ENCODE results near the gene RPS6KA1.
"Not testable (repeated sequence)": the region's sequence is repeated elsewhere in the genome, so short reads cannot be mapped to it uniquely, and the experiment has no call there.

The RPS6KA1 gene

GRCh38 chr1:26553942-26554682 is 24.6 kb downstream of the RPS6KA1 start:
- no peak overlapping the region for H3K4me3 ChIP-seq (ENCODE audit: low read depth, low read length)

GRCh38 chr1:26554781-26555180 is 25.2 kb downstream of the RPS6KA1 start:
- H3K4me3 ChIP-seq (ENCODE audit: low read depth, low read length): no peak overlapping the region

GRCh38 chr1:26555550-26555981 is 26.0 kb downstream of the RPS6KA1 start:
- H3K4me3 ChIP-seq (ENCODE audit: low read depth, low read length): no peak overlapping the region

GRCh38 chr1:26556111-26556510 is 26.6 kb downstream of the RPS6KA1 start:
- H3K4me3 ChIP-seq (ENCODE audit: low read depth, low read length): no peak overlapping the region

GRCh38 chr1:26557008-26557407 is 27.4 kb downstream of the RPS6KA1 start:
- no peak overlapping the region for H3K4me3 ChIP-seq (ENCODE audit: low read depth, low read length)

- no peak overlapping the region for H3K4me3 ChIP-seq (ENCODE audit: low read depth, low read length)
Observed at GRCh38 chr1:26558685-26559048, 29.1 kb downstream of the RPS6KA1 start.

GRCh38 chr1:26560403-26560780 is 30.8 kb downstream of the RPS6KA1 start:
- H3K4me3 ChIP-seq (ENCODE audit: low read depth, low read length): no peak overlapping the region

GRCh38 chr1:26570287-26570686 is 40.7 kb downstream of the RPS6KA1 start:
- no peak overlapping the region for H3K4me3 ChIP-seq (ENCODE audit: low read depth, low read length)

GRCh38 chr1:26571381-26571780 is 41.8 kb downstream of the RPS6KA1 start:
- no peak overlapping the region for H3K4me3 ChIP-seq (ENCODE audit: low read depth, low read length)

GRCh38 chr1:26574018-26574417 is 44.5 kb downstream of the RPS6KA1 start:
- H3K4me3 ChIP-seq (ENCODE audit: low read depth, low read length): no peak overlapping the region

- H3K4me3 ChIP-seq (ENCODE audit: low read depth, low read length): no peak overlapping the region
Observed at GRCh38 chr1:26574719-26575251, 45.2 kb downstream of the RPS6KA1 start.

GRCh38 chr1:26575348-26575747 is 45.8 kb downstream of the RPS6KA1 start:
- H3K4me3 ChIP-seq (ENCODE audit: low read depth, low read length): no peak overlapping the region

GRCh38 chr1:26578167-26578566 is 48.6 kb downstream of the RPS6KA1 start:
- no peak overlapping the region for H3K4me3 ChIP-seq (ENCODE audit: low read depth, low read length)

GRCh38 chr1:26579681-26580111 is 50.1 kb downstream of the RPS6KA1 start:
- H3K4me3 ChIP-seq (ENCODE audit: low read depth, low read length): no peak overlapping the region

GRCh38 chr1:26580116-26580515 is 50.6 kb downstream of the RPS6KA1 start:
- no peak overlapping the region for H3K4me3 ChIP-seq (ENCODE audit: low read depth, low read length)

GRCh38 chr1:26581287-26581651 is 51.7 kb downstream of the RPS6KA1 start:
- no peak overlapping the region for H3K4me3 ChIP-seq (ENCODE audit: low read depth, low read length)

GRCh38 chr1:26582053-26582835 is 52.7 kb downstream of the RPS6KA1 start:
- H3K4me3 ChIP-seq (ENCODE audit: low read depth, low read length): no peak overlapping the region

GRCh38 chr1:26582836-26583460 is 53.4 kb downstream of the RPS6KA1 start:
- no peak overlapping the region for H3K4me3 ChIP-seq (ENCODE audit: low read depth, low read length)

- no peak overlapping the region for H3K4me3 ChIP-seq (ENCODE audit: low read depth, low read length)
Observed at GRCh38 chr1:26583646-26584485, 54.3 kb downstream of the RPS6KA1 start.

GRCh38 chr1:26584588-26584987 is 55.0 kb downstream of the RPS6KA1 start:
- H3K4me3 ChIP-seq (ENCODE audit: low read depth, low read length): not testable (repeated sequence)

GRCh38 chr1:26585471-26585870 is 55.9 kb downstream of the RPS6KA1 start:
- no peak overlapping the region for H3K4me3 ChIP-seq (ENCODE audit: low read depth, low read length)

Measured in iPS-11a (cell line).